ENCODE measurements around the gene GCSH. TPM values are rescaled to one million over a fixed set of nuclear protein-coding genes. Genes with fewer than 3 reads are reported as not detected.
"Not testable (repeated sequence)": the region's sequence is repeated elsewhere in the genome, so short reads cannot be mapped to it uniquely, and the experiment has no call there.

The GCSH gene
- total RNA-seq, 3 donors from 2014 or later: 16.5 to 23.1 (median 17.5) TPM

GRCh38 chr16:81117436-81117835 lies 21.2 kb upstream of the GCSH start:
- no peak for DNase-seq
- H3K27me3 Mint-ChIP-seq (ENCODE audit: low read depth): peaks cover 7% of the 10 kb centered on the region
- H3K4me1 Mint-ChIP-seq (ENCODE audit: low read depth): no peaks in the 10 kb centered on the region
- no peak overlapping the region for H3K4me3 Mint-ChIP-seq
- no peaks in the 10 kb centered on the region for H3K9me3 Mint-ChIP-seq
- no peak for ATAC-seq
- H3K36me3 Mint-ChIP-seq (ENCODE audit: insufficient read depth): no peaks in the 10 kb centered on the region

DNA sequence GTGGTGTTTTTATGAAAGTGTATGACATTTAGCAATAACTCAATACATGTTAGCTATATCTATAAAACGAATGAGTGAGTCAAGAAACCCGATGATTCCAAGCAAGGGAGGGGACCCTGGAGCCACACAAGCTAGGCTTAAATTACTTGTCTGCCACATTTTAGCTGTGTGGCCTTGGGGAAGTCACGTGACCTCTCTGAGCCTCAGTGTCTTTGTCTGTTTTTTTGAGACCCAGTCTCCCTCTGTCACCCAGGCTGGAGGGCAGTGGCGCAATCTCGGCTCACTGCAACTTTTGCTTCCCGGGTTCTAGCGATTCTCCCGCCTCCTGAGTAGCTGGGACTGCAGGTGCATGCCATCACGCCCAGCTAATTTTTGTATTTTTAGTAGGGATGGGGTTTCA lies 20.1 kb upstream of the GCSH start:
- peaks cover 7% of the 10 kb centered on the region for H3K27me3 Mint-ChIP-seq (ENCODE audit: low read depth)
- H3K36me3 Mint-ChIP-seq (ENCODE audit: insufficient read depth): no peaks in the 10 kb centered on the region
- DNase-seq (no peak), ATAC-seq (no peak)
- no peaks in the 10 kb centered on the region for H3K9me3 Mint-ChIP-seq
- no peaks in the 10 kb centered on the region for H3K4me1 Mint-ChIP-seq (ENCODE audit: low read depth)
- no peak overlapping the region for H3K4me3 Mint-ChIP-seq

- DNase-seq: no peak
- Mint-ChIP-seq H3K4me3 (no peak overlapping the region), H3K27me3 (ENCODE audit: low read depth) (peaks cover 4% of the 10 kb centered on the region), H3K9me3 (no peaks in the 10 kb centered on the region), H3K36me3 (ENCODE audit: insufficient read depth) (no peaks in the 10 kb centered on the region), H3K4me1 (ENCODE audit: low read depth) (no peaks in the 10 kb centered on the region)
- no peak for ATAC-seq
Measured at GRCh38 chr16:81112453-81112852, 16.3 kb upstream of the GCSH start.

DNA sequence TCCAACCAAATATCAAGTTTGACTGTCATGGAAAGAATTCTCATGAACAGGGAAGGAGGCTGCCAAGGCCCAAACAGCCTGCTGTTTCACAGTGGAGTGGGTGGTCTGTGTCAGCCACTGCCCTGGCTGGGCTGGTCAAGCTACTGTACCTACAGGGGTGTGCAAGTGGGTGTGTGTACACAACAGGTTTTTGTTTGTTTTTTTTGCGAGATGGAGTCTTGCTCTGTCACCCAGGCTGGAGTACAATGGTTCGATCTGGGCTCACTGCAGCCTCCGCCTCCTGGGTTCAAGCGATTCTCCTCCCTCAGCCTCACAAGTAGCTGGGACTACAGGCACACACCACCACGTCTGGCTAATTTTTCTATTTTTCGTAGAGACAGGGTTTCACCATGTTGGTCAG lies 13.1 kb upstream of the GCSH start:
- H3K9me3 Mint-ChIP-seq; H3K4me1 Mint-ChIP-seq (ENCODE audit: low read depth); H3K27me3 Mint-ChIP-seq (ENCODE audit: low read depth); H3K4me3 Mint-ChIP-seq; DNase-seq; H3K36me3 Mint-ChIP-seq (ENCODE audit: insufficient read depth); ATAC-seq: not testable (repeated sequence)

GRCh38 chr16:81107511-81107910 lies 11.3 kb upstream of the GCSH start:
- DNase-seq: no peak

GRCh38 chr16:81106826-81107503 lies 10.8 kb upstream of the GCSH start:
- Mint-ChIP-seq H3K4me1 (ENCODE audit: low read depth) (no peaks in the 10 kb centered on the region), H3K27me3 (ENCODE audit: low read depth) (peaks cover 2% of the 10 kb centered on the region), H3K4me3 (no peak overlapping the region), H3K36me3 (ENCODE audit: insufficient read depth) (no peaks in the 10 kb centered on the region), H3K9me3 (no peaks in the 10 kb centered on the region)
- ATAC-seq: no peak
- DNase-seq: no peak

More at GRCh38 chr16:81107511-81107910, 11.3 kb upstream of the GCSH start:
- no peaks in the 10 kb centered on the region for H3K9me3 Mint-ChIP-seq
- no peak for ATAC-seq
- H3K36me3 Mint-ChIP-seq (ENCODE audit: insufficient read depth): no peaks in the 10 kb centered on the region
- H3K27me3 Mint-ChIP-seq (ENCODE audit: low read depth): peaks cover 2% of the 10 kb centered on the region
- H3K4me3 Mint-ChIP-seq: no peak overlapping the region
- H3K4me1 Mint-ChIP-seq (ENCODE audit: low read depth): no peaks in the 10 kb centered on the region

DNA sequence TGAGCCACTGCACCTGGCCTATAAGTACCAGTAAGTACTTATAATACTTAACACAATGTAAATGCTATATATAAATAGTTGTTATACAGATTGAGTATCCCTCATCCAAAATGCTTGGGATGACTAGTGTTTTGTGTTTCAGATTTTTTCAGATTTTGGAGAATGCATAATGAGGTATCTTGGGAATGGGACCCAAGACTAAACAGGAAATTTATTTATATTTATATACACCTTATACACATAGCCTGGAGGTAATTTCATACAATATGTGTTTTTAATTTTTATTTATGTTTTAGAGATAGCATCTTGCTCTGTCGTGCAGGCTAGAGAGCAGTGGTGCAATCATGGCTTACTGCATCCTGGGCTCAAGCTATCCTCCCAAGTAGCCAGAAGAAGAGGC lies 9.8 kb upstream of the GCSH start:
- Mint-ChIP-seq H3K4me1 (ENCODE audit: low read depth) (no peaks in the 10 kb centered on the region), H3K27me3 (ENCODE audit: low read depth) (peaks cover 2% of the 10 kb centered on the region), H3K9me3 (no peaks in the 10 kb centered on the region), H3K36me3 (ENCODE audit: insufficient read depth) (no peaks in the 10 kb centered on the region), H3K4me3 (no peak overlapping the region)
- no peak for DNase-seq
- no peak for ATAC-seq

DNA sequence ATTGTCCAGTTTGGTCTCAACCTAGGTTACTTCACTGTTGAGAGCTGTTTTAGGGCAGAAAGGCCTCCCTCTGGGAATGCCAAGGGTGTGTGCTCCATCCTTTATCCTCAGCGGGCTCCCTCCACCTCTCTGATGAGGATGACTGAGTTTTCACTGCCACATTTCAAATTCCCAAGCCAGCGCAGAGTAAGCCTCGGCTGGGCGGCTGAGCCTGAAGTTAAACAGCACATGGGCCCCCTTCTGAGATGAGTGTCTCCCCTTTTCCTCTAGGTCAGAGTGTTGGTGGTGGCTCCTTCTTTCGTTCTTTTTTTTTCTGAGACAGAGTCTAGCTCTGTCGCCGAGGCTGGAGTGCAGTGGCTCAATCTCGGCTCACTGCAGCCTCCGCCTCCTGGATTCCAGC lies 5.5 kb upstream of the GCSH start:
- ATAC-seq: no peak
- no peak for DNase-seq

GRCh38 chr16:81099958-81100357 lies 3.8 kb upstream of the GCSH start:
- Mint-ChIP-seq H3K4me3 (no peak overlapping the region), H3K36me3 (ENCODE audit: insufficient read depth) (no peaks in the 10 kb centered on the region), H3K9me3 (no peaks in the 10 kb centered on the region), H3K27me3 (ENCODE audit: low read depth) (no peaks in the 10 kb centered on the region), H3K4me1 (ENCODE audit: low read depth) (peaks cover 6% of the 10 kb centered on the region)
- ATAC-seq: no peak
- DNase-seq: no peak

More for the DNA sequence above, 5.5 kb upstream of the GCSH start:
- Mint-ChIP-seq H3K4me3 (no peak overlapping the region), H3K27me3 (ENCODE audit: low read depth) (no peaks in the 10 kb centered on the region), H3K4me1 (ENCODE audit: low read depth) (peaks cover 2% of the 10 kb centered on the region), H3K9me3 (no peaks in the 10 kb centered on the region), H3K36me3 (ENCODE audit: insufficient read depth) (no peaks in the 10 kb centered on the region)

- Mint-ChIP-seq H3K36me3 (ENCODE audit: insufficient read depth) (no peaks in the 10 kb centered on the region), H3K27me3 (ENCODE audit: low read depth) (no peaks in the 10 kb centered on the region), H3K4me1 (ENCODE audit: low read depth) (peaks cover 11% of the 10 kb centered on the region), H3K9me3 (no peaks in the 10 kb centered on the region), H3K4me3 (no peak overlapping the region)
- ATAC-seq (no peak), DNase-seq (no peak)
Measured at GRCh38 chr16:81097230-81097629, 1.0 kb upstream of the GCSH start.

DNA sequence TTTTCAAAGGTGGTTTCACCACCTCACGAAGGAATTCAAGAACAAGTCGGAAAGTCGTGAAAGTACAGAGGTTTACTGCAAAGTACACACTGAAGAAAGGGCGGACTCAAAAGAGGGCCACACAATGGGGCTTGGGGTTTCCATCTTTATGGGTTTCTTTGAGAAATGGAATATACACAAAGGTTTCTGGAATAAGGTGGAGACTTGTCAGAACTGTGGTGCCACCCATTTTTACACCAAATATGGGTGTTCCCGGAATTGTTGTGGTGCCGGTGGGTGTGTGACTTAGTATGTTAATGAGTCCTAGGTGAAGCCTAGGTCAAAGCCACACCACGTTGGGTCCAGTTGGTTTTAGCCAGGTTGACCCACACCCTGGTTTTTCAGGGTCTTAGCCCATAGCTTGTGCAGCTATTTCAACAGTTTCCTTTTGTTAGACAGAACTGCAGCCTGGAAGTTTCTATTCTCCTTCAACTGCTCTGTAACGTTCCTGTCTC lies 567 bp upstream of the GCSH start:
- DNase-seq: no peak
- peak overlapping the region; percentile 83 for H3K4me3 Mint-ChIP-seq

DNA sequence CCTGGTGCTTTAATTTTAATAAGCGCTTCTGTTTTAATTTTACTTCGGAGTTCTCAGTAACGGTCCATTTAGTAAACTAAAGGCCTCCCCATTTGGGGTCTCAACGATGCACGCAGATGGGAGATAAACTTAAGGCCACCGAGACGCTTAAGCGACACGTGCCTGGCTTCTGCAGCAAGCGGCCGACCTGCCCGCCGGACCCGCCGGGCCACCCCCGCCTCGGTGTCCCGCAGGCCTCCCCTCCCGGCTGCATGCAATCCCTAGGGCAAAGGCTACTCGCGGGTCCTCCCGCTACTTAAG lies 592 bp downstream of the GCSH start:
- Mint-ChIP-seq H3K36me3 (ENCODE audit: insufficient read depth) (no peaks in the 10 kb centered on the region), H3K27me3 (ENCODE audit: low read depth) (no peaks in the 10 kb centered on the region), H3K4me1 (ENCODE audit: low read depth) (peaks cover 11% of the 10 kb centered on the region), H3K9me3 (no peaks in the 10 kb centered on the region), H3K4me3 (peak overlapping the region; percentile 83)
- no peak for ATAC-seq
- no peak for DNase-seq

More for the DNA sequence above, 567 bp upstream of the GCSH start:
- Mint-ChIP-seq H3K27me3 (ENCODE audit: low read depth) (no peaks in the 10 kb centered on the region), H3K9me3 (no peaks in the 10 kb centered on the region), H3K4me1 (ENCODE audit: low read depth) (peaks cover 11% of the 10 kb centered on the region), H3K36me3 (ENCODE audit: insufficient read depth) (no peaks in the 10 kb centered on the region)
- no peak for ATAC-seq

DNA sequence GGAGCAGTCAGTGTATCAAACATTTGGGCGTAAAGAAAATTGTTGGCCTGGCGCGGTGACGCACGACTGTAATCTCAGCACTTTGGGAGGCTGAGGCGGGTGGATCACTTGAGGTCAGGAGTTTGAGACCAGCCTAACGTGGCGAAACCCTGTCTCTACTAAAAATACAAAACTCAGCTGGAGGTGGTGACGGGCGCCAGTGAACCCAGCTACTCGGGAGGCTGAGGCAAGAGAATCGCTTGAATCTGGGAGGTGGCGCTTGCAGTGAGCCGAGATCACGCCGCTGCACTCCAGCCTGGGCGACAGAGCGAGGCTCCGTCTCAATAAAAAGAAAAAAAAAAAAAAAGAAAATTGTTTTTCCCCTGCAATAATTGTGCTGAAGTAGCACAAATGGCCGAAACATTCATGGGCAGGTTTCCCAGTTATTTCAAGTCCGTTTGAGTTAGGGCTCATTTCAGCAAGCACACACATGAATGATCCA lies 1.4 kb downstream of the GCSH start:
- no peaks in the 10 kb centered on the region for H3K9me3 Mint-ChIP-seq
- no peaks in the 10 kb centered on the region for H3K27me3 Mint-ChIP-seq (ENCODE audit: low read depth)
- no peaks in the 10 kb centered on the region for H3K36me3 Mint-ChIP-seq (ENCODE audit: insufficient read depth)
- peaks cover 11% of the 10 kb centered on the region for H3K4me1 Mint-ChIP-seq (ENCODE audit: low read depth)
- no peak for DNase-seq
- peak overlapping the region; percentile 71 for H3K4me3 Mint-ChIP-seq
- no peak for ATAC-seq

GRCh38 chr16:81088836-81089235 lies 7.4 kb downstream of the GCSH start:
- Mint-ChIP-seq H3K27me3 (ENCODE audit: low read depth) (no peaks in the 10 kb centered on the region), H3K4me1 (ENCODE audit: low read depth) (no peaks in the 10 kb centered on the region), H3K9me3 (no peaks in the 10 kb centered on the region), H3K4me3 (no peak overlapping the region), H3K36me3 (ENCODE audit: insufficient read depth) (no peaks in the 10 kb centered on the region)
- ATAC-seq (no peak), DNase-seq (no peak)

- no peaks in the 10 kb centered on the region for H3K9me3 Mint-ChIP-seq
- H3K36me3 Mint-ChIP-seq (ENCODE audit: insufficient read depth): no peaks in the 10 kb centered on the region
- no peak overlapping the region for H3K4me3 Mint-ChIP-seq
- ATAC-seq (no peak), DNase-seq (no peak)
- H3K27me3 Mint-ChIP-seq (ENCODE audit: low read depth): no peaks in the 10 kb centered on the region
- H3K4me1 Mint-ChIP-seq (ENCODE audit: low read depth): peaks cover 2% of the 10 kb centered on the region
Measured at GRCh38 chr16:81081014-81081413, 15.2 kb downstream of the GCSH start.
